ENCODE data around the gene MAP3K3.

Gene MAP3K3

GRCh38 chr17:63693411-63694113 is 71.3 kb downstream of the MAP3K3 start:
- DNase-seq (ENCODE audit: low read depth in 2 of 2): no peak

GRCh38 chr17:63694229-63694949 is 72.2 kb downstream of the MAP3K3 start:
- no peak for DNase-seq (ENCODE audit: low read depth in 2 of 2)

- no peak for DNase-seq (ENCODE audit: low read depth in 2 of 2)
These were observed 72.9 kb downstream of the MAP3K3 start for GRCh38 chr17:63694950-63695773.

GRCh38 chr17:63695889-63696288 is 73.7 kb downstream of the MAP3K3 start:
- DNase-seq (ENCODE audit: low read depth in 2 of 2): no peak

- no peak for DNase-seq (ENCODE audit: low read depth in 2 of 2)
These were observed 74.3 kb downstream of the MAP3K3 start for GRCh38 chr17:63696381-63696961.

DNA sequence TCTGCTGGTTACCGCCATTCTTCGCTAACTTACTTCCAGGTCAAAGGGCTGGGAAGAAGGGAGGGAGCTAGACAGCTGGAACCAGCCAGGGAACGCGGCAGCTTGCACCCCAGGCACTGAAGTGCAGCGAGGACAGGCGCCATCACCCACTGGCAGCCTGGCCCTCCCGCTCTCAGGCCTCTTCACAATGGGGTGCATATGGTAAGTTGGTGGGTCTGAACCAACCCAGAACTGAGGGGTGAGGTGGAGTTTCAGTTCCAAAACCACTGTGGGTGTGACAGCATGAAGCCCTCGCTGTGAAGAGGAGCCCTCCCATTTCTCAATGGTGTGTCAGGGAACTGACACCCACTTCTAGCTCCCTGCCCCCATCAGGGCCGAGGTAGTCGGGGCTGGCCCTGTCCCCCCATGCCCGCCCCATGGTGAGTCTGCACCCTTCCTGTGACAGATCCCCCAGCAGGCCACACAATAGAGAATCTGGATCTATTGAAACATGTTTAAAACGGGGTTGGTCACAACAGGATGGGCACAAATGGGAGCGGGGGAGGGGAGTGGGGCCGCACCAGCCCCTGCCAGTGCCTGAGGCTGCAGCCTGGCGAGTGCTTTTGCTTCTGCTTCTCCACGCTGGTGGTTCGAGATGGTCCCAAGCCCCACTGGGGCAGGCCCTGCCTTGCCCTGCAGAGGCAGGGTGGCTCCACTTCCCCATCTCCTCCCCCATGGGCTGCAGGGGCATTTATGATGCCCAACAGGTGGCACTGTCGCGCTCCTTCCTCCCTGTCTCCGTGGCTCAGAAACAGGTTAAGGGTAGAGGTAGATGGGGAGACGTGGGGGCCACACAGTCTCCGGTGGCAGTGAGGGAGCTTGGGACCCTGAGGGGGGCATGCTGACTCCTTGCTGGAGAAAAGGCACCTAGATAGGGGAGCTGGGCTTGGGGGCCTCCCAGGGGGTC is 75.4 kb downstream of the MAP3K3 start:
- peak; percentile 53 to 59 for DNase-seq (ENCODE audit: low read depth in 2 of 2)

DNA sequence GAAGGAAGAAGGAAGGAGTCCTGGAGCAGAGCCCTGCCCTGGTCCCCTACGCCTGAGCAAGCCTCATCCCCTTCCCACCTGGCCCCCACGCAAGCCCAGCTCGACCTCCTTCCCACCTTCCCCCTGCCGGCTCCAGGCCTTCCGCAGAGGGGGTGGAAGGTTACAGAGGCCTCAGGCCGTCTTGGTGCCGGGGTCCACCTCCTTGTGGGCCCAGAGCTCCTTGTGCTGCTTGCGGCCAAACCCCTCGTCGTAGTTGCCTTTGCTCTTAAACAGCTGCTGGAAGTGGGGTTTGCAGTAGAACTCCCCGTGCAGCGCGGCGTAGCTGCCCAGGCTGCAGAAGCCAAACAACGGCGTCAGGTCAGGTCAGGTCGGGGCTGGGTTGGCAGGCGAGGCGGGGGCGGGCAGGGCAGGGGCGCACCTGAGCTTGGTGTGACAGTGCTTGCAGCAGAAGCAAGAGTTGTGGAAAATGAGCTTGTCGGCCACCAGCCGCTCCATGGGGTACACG is 76.2 kb downstream of the MAP3K3 start:
- DNase-seq (ENCODE audit: low read depth in 2 of 2): no peak

- peak; percentile 75 for DNase-seq (ENCODE audit: low read depth in 2 of 2)
These were observed 76.8 kb downstream of the MAP3K3 start for GRCh38 chr17:63698886-63699637.

- DNase-seq (ENCODE audit: low read depth in 2 of 2): peak; percentile 65 to 80
These were observed 77.7 kb downstream of the MAP3K3 start, which contains the start of gene LIMD2 for GRCh38 chr17:63699638-63700527. TSS of gene LIMD2 (minus strand) at chr17:63700125. CDS start at chr17:63699298, 827 bp downstream.

DNA sequence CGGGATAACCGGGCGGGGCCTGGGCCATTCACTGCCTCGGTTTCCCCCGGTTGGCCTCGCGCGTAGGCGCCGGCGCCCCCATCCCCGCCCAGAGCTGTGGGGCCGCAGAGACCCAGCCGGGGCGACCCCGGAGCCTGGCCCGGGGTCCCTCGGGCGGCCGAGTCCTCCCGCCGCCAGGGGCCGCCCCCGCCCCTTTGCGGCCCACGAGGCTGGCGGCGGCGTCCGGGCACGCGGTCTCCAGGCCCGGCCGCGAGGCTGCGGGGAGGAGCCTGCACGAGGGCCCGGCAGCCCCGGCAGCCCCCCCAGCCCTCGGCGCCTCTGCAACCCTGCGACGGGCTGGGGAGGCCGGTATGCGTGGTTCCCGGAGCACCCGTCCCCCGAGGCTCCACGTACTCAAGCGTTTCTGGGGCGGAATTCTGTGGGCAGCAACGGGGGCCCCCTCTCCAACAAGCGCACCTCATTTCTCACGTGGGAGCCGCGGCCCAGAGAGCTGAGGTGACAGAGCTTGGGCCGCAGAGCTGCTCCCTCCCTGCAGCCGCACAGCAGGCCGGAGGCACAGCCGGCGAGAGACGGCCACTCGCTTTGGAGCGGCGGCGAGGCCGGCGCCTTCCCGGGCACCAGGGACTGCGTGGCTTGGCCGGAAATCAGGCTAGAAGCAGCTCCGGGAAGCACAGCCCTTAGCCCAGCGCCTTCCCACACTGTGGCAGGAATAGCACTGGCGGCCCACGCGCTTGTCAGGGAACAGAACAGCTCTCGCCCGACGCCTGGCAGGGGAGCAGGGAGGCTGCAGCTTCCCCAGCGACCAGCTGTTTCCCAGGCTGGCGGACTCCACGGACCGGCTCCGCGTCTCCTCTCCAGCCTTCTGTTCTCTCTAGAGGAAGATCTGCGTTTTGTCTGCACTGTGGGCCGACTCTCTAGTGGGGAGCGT is 78.6 kb downstream of the MAP3K3 start:
- peak in 1 of 2 donors; percentile 47 for DNase-seq (ENCODE audit: low read depth in 2 of 2)

DNA sequence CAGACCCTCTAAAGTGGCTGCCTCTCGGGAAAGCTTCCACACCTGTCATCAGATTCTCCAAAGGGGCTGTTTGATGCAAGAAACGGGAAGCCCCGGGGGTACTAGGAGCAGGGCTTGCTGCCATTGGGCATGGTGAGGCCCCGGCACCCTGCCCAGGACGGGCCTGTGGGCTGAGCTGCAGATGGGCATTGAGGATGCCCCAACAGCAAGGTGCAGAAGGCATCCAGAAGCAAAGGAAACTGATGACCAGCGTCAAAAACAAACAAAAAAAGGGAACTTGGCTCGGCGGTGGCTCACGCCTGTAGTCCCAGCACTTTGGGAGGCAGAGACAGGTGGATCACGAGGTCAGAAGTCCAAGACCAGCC is 79.2 kb downstream of the MAP3K3 start:
- no peak for DNase-seq (ENCODE audit: low read depth in 2 of 2)

- peak; percentile 52 to 61 for DNase-seq (ENCODE audit: low read depth in 2 of 2)
These were observed 79.9 kb downstream of the MAP3K3 start for GRCh38 chr17:63701868-63702720.

GRCh38 chr17:63702721-63703015 is 80.5 kb downstream of the MAP3K3 start:
- DNase-seq (ENCODE audit: low read depth in 2 of 2): no peak

DNA sequence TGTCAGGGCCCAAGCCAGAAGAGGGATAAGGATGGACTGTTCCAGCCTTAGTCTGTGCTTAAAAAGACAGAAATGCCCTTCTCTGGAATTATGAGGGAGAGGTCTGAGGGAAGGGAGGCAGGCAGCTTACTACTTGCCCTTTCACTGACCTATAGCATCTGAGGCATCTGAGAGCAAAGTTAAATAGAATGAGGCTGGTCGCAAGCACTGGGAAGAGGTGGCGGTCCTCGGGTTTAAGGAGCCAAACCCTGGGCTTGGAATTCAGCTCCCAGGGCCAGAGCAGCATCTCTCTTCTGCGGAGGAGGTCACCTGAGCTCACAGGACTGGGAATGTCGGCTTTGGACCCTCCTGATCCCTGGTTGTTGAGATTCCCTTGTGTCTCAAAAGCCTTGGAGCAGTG is 80.8 kb downstream of the MAP3K3 start:
- DNase-seq (ENCODE audit: low read depth in 2 of 2): no peak

DNA sequence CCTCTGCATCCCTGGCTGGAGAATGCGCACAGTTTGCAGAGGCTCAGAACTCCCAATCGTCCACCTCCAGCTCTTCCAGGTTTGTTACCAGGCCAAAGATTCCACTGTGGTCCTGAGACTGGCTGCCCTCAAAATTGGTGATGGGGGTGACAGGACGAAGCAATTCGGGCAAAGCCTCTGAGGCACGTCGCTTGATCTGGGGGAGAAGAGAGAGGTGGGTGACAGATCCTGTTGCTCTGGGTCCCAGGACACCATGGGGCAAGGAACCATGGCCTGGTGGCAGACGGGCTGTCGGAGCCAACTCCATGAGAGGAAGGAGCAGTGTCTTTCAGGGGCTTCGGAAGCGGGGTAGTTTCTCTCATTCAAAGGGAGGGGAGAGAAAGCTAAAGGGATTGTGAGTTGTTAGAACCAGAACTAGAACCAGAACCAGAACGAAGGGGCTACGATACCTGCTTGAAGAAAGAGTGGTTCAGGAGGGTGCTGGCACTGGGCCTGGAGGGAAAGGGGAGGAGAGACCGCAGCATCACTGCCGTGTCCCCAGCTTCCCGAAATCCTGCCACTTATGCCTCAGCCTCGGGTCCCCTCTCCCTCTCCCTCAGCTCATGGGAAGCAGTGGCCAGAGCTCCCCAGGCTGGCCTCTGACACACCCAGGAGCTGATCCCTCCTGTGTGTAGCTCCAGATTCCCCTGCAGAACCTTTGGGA is 81.5 kb downstream of the MAP3K3 start:
- no peak for DNase-seq (ENCODE audit: low read depth in 2 of 2)

GRCh38 chr17:63704259-63704576 is 82.0 kb downstream of the MAP3K3 start:
- DNase-seq (ENCODE audit: low read depth in 2 of 2): no peak

- no peak for DNase-seq (ENCODE audit: low read depth in 2 of 2)
These were observed 82.6 kb downstream of the MAP3K3 start for GRCh38 chr17:63704836-63705235.
